HepG2 (cell line): Measurements from ENCODE around the gene NMT2. TPM values are rescaled to one million over a fixed set of nuclear protein-coding genes. Genes with fewer than 3 reads are reported as not detected.

Experiments used
- ATAC-seq: fragments of 200-7000 bp; cut with Tn5 transposase; 3 replicates; pipeline ENCODE4 v1.9.1; 2020; ENCODE audit warnings: mild to moderate bottlenecking, moderate library complexity
- BruUV-seq: library from RNA; stranded (reverse); fragments of 400-500 nt; replicated peaks from 2 replicates; lab custom pipeline; 2021; lab: Mats Ljungman, UMichigan
- CTCF ChIA-PET: fragments of 300-600 bp; formaldehyde crosslinking; extraction: SDS; loops from one replicate; lab custom pipeline; 2021; ENCODE audit warnings: low total read pairs, inconsistent platforms, low intra/inter-chr PET ratio; lab: Yijun Ruan, JAX
- POLR2A ChIA-PET: fragments of 350-600 bp; sonication (Branson Sonifier 250); formaldehyde crosslinking; loops from one replicate; lab custom pipeline; 2020; ENCODE audit warnings: antibody characterized with exemption, inconsistent platforms; lab: Yijun Ruan, JAX
- DNase-seq: peaks from one replicate; pipeline ENCODE4 v3.0.0-alpha.2; 2015; ENCODE audit warnings: low spot score
- FAIRE-seq: peaks from 3 replicates; lab custom pipeline; 2011; peaks lifted over from hg19 to GRCh38; lab: Jason Lieb, UNC
- H2AFZ ChIP-seq: one replicate; pipeline ENCODE4 v1.6.1; 2011; ENCODE audit warnings: low read length, inconsistent platforms
- H3K27ac ChIP-seq: fragments of 300-600 bp; 3 replicates; pipeline ENCODE4 v1.8.0; 2011; ENCODE audit warnings: mixed run types, mild to moderate bottlenecking, mixed read lengths, low read length, inconsistent platforms; ENCODE audit not compliant: insufficient read depth; ENCODE audit errors: extremely low read length
- H3K27me3 ChIP-seq, 2 experiments: fragments of 200-600 bp in 1 of 2; 2 replicates in 1 of 2; 3 replicates in 1 of 2; pipeline versions ENCODE4 v1.6.0 to v1.8.0; 2011; ENCODE audit warnings: low read length in 2 of 2, mild to moderate bottlenecking in 2 of 2, moderate library complexity in 2 of 2, inconsistent platforms in 1 of 2; ENCODE audit not compliant: insufficient read depth in 2 of 2, control insufficient read depth in 1 of 2
- H3K36me3 ChIP-seq, 2 experiments: fragments of 200-600 bp in 1 of 2; replicated peaks in 1 of 2; 2 replicates in 1 of 2; 3 replicates in 1 of 2; pipeline versions ENCODE4 v1.5.1 to v1.8.0; 2011; ENCODE audit warnings: low read length in 2 of 2, inconsistent platforms in 1 of 2; ENCODE audit not compliant: insufficient read depth in 2 of 2, control insufficient read depth in 1 of 2
- H3K4me1 ChIP-seq: 2 replicates; pipeline ENCODE4 v1.5.1; 2012; ENCODE audit warnings: low read length, inconsistent platforms; ENCODE audit not compliant: insufficient read depth
- H3K4me2 ChIP-seq: 2 replicates; pipeline ENCODE4 v1.6.0; 2011; ENCODE audit warnings: low read depth, low read length, inconsistent platforms
- H3K4me3 ChIP-seq, 3 experiments: fragments of 200-600 bp in 1 of 3; sonication (generic), shearing (Covaris generic) in 1 of 3; replicated peaks in 1 of 3; 2 replicates each; pipeline ENCODE4 v1.5.1; 2011 to 2016; ENCODE audit warnings: low read length in 3 of 3, inconsistent platforms in 2 of 3, low read depth in 2 of 3, mild to moderate bottlenecking in 2 of 3, control low read depth in 1 of 3, mixed read lengths in 1 of 3; ENCODE audit not compliant: insufficient read depth in 1 of 3
- H3K79me2 ChIP-seq: one replicate; pipeline ENCODE4 v1.6.1; 2011; ENCODE audit warnings: low read length, inconsistent platforms; ENCODE audit not compliant: insufficient read depth
- H3K9ac ChIP-seq: 2 replicates; pipeline ENCODE4 v1.6.0; 2011; ENCODE audit warnings: mild to moderate bottlenecking, low read depth, low read length, inconsistent platforms; ENCODE audit not compliant: insufficient read depth
- H3K9me3 ChIP-seq: 2 replicates; pipeline ENCODE4 v1.5.1; 2012; ENCODE audit warnings: mild to moderate bottlenecking, low read length
- H4K20me1 ChIP-seq: 2 replicates; pipeline ENCODE4 v1.6.0; 2011; ENCODE audit warnings: inconsistent platforms, mild to moderate bottlenecking, low read length, moderate library complexity; ENCODE audit not compliant: insufficient read depth
- ARNT2 ChIP-seq: sonication (generic); formaldehyde crosslinking; IDR thresholded peaks from 2 replicates; pipeline ENCODE4 v1.8.0; 2022; ENCODE audit warnings: mild to moderate bottlenecking, low read depth, missing genetic modification reagents, moderate library complexity
- BCLAF1 ChIP-seq: fragments of 450-650 bp; IDR thresholded peaks from 2 replicates; pipeline ENCODE4 v1.6.1; 2017; ENCODE audit warnings: mild to moderate bottlenecking
- HNF4G ChIP-seq, 2 experiments: sonication (generic) in 1 of 2; formaldehyde crosslinking in 1 of 2; IDR thresholded peaks; 2 replicates each; pipeline versions ENCODE4 v1.4.0 to v1.6.1; 2011 to 2020; ENCODE audit warnings: borderline replicate concordance in 2 of 2, low read depth in 2 of 2, mild to moderate bottlenecking in 2 of 2, low read length in 1 of 2, missing genetic modification reagents in 1 of 2, moderate library complexity in 1 of 2
- JUNB ChIP-seq: sonication (generic); formaldehyde crosslinking; IDR thresholded peaks from 2 replicates; pipeline ENCODE4 v1.8.0; 2022; ENCODE audit warnings: missing genetic modification reagents, mild to moderate bottlenecking, borderline replicate concordance
- KAT2B ChIP-seq: fragments of 150-350 bp; IDR thresholded peaks from 2 replicates; pipeline ENCODE4 v1.6.1; 2014; ENCODE audit warnings: low read depth, low read length, borderline replicate concordance
- NFIB ChIP-seq: sonication (generic); formaldehyde crosslinking; IDR thresholded peaks from 2 replicates; pipeline ENCODE4 v1.9.0; 2021; ENCODE audit warnings: missing genetic modification reagents, mild to moderate bottlenecking, borderline replicate concordance
- NR2F6 ChIP-seq, 2 experiments: IDR thresholded peaks; 2 replicates each; pipeline ENCODE4 v1.6.1; 2016; ENCODE audit warnings: antibody characterized with exemption in 1 of 2, mild to moderate bottlenecking in 1 of 2
- ZNF205 ChIP-seq: IDR thresholded peaks from 2 replicates; pipeline ENCODE4 v1.6.1; 2018; ENCODE audit warnings: missing biosample characterization, missing genetic modification reagents
- WGBS: methylation state at CpG from one replicate; pipeline ENCODE4 v1.1.6; 2017; ENCODE audit warnings: low lambda C conversion rate; 5-methylcytosine and 5-hydroxymethylcytosine counted together
- in situ Hi-C: cut with HindIII; loops from 2 replicates; pipeline ENCODE4 v1.10.0; 2017; ENCODE audit warnings: low pct_unique_long_range_greater_than_20kb; ENCODE audit not compliant: extremely low pct_ligation_motif_present
- intact Hi-C: fragments of 100-400 bp; cut with micrococcal nuclease; formaldehyde crosslinking; loops from one replicate; pipeline ENCODE4 v1.10.0; 2022; ENCODE audit not compliant: unreplicated experiment
- polyA plus RNA-seq, 8 experiments: library from polyadenylated mRNA; depleted of rRNA in 3 of 8; stranded (reverse) in 7 of 8; unstranded in 1 of 8; fragments of >200 nt; fragmentation: Illumina TruSeq in 4 of 8; extraction: Trizol in 4 of 8; gene quantifications; 2 replicates each; pipeline versions ENCODE4 v1.2.1 to v1.2.3, GENCODE V29; 2011 to 2016; ENCODE audit warnings: low read depth in 4 of 8, missing spikeins in 1 of 8, mixed read lengths in 1 of 8; ENCODE audit not compliant: insufficient read depth in 1 of 8
- total RNA-seq, 5 experiments: library from RNA; depleted of rRNA; stranded (reverse); fragments of >200 nt; fragmentation: Illumina TruSeq; extraction: Trizol; gene quantifications; 2 replicates each; pipeline ENCODE4 v1.2.3, GENCODE V29; 2016; ENCODE audit warnings: low read depth in 1 of 5
- TF ChIP-seq, protein P1 (sequence below): sonication (generic); formaldehyde crosslinking; IDR thresholded peaks from 2 replicates; pipeline ENCODE4 v1.5.0; 2020; ENCODE audit warnings: mild to moderate bottlenecking, missing genetic modification reagents, borderline replicate concordance

NMT2 gene
- total and polyA plus RNA-seq, 2 of the 13 experiments (the other 11 are each of a cell fraction or from before 2014, with no cell fraction given), result 10.1 to 23.8 TPM

DNA sequence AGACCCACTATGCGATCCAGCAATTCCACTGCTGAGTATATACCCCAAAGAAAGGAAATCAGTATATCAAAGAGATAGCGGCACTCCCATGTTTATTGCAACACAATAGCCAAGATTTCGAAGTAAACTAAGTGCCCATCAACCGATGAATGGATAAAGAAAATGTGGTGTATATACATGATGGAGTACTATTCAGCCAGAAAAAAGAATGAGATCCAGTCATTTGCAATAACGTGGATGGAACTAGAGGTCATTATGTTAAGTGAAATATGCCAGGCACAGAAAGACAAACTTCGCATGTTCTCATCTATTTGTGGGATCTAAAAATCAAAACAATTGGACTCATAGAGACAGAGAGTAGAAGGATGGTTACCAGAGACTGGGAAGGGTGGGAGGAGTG is 7.1 kb upstream of the NMT2 start:
- ATAC-seq (no peak), DNase-seq (no peak), FAIRE-seq (no peak)
- no peak overlapping the region for H3K27ac ChIP-seq
- H3K4me1 ChIP-seq, result peaks cover 27% of the 10 kb centered on the region
- no peaks in the 10 kb centered on the region for H3K36me3 ChIP-seq
- no peaks in the 10 kb centered on the region for H3K27me3 ChIP-seq
- CTCF ChIA-PET, result no interaction called here
- no peak overlapping the region for H2AFZ ChIP-seq
- POLR2A ChIA-PET, result no interaction called here
- no peak overlapping the region for H3K4me3 ChIP-seq
- WGBS, result 76% methylated on average over 6 of the region's 6 CpGs
- no TSS peak for BruUV-seq
- no peak overlapping the region for H3K9ac ChIP-seq
- TF ChIP-seq ZNF205 (no peak), KAT2B (no peak), NR2F6 (IDR thresholded peaks at IDR 0.05) (no peak), NR2F6 (CRISPR knock-in tag; IDR thresholded peaks at IDR 0.05) (no peak), BCLAF1 (no peak), ARNT2 (no peak), JUNB (CRISPR knock-in tag) (no peak), HNF4G (IDR thresholded peaks at IDR 0.05; ENCODE audit: borderline replicate concordance, low read depth, low read length) (no peak), HNF4G (CRISPR knock-in tag; IDR thresholded peaks at IDR 0.05; ENCODE audit: borderline replicate concordance, low read depth) (no peak), NFIB (CRISPR knock-in tag) (no peak)
- TF ChIP-seq, protein P1, sequence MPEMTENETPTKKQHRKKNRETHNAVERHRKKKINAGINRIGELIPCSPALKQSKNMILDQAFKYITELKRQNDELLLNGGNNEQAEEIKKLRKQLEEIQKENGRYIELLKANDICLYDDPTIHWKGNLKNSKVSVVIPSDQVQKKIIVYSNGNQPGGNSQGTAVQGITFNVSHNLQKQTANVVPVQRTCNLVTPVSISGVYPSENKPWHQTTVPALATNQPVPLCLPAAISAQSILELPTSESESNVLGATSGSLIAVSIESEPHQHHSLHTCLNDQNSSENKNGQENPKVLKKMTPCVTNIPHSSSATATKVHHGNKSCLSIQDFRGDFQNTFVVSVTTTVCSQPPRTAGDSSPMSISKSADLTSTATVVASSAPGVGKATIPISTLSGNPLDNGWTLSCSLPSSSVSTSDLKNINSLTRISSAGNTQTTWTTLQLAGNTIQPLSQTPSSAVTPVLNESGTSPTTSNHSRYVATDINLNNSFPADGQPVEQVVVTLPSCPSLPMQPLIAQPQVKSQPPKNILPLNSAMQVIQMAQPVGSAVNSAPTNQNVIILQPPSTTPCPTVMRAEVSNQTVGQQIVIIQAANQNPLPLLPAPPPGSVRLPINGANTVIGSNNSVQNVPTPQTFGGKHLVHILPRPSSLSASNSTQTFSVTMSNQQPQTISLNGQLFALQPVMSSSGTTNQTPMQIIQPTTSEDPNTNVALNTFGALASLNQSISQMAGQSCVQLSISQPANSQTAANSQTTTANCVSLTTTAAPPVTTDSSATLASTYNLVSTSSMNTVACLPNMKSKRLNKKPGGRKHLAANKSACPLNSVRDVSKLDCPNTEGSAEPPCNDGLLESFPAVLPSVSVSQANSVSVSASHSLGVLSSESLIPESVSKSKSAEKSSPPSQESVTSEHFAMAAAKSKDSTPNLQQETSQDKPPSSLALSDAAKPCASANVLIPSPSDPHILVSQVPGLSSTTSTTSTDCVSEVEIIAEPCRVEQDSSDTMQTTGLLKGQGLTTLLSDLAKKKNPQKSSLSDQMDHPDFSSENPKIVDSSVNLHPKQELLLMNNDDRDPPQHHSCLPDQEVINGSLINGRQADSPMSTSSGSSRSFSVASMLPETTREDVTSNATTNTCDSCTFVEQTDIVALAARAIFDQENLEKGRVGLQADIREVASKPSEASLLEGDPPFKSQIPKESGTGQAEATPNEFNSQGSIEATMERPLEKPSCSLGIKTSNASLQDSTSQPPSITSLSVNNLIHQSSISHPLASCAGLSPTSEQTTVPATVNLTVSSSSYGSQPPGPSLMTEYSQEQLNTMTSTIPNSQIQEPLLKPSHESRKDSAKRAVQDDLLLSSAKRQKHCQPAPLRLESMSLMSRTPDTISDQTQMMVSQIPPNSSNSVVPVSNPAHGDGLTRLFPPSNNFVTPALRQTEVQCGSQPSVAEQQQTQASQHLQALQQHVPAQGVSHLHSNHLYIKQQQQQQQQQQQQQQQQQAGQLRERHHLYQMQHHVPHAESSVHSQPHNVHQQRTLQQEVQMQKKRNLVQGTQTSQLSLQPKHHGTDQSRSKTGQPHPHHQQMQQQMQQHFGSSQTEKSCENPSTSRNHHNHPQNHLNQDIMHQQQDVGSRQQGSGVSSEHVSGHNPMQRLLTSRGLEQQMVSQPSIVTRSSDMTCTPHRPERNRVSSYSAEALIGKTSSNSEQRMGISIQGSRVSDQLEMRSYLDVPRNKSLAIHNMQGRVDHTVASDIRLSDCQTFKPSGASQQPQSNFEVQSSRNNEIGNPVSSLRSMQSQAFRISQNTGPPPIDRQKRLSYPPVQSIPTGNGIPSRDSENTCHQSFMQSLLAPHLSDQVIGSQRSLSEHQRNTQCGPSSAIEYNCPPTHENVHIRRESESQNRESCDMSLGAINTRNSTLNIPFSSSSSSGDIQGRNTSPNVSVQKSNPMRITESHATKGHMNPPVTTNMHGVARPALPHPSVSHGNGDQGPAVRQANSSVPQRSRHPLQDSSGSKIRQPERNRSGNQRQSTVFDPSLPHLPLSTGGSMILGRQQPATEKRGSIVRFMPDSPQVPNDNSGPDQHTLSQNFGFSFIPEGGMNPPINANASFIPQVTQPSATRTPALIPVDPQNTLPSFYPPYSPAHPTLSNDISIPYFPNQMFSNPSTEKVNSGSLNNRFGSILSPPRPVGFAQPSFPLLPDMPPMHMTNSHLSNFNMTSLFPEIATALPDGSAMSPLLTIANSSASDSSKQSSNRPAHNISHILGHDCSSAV (CRISPR knock-in tag), result no peak
- intact Hi-C loops (no loop called here), in situ Hi-C loops (no loop called here)
- no peaks in the 10 kb centered on the region for H3K9me3 ChIP-seq
- H3K4me2 ChIP-seq, result no peak overlapping the region
- no peaks in the 10 kb centered on the region for H3K79me2 ChIP-seq
- no peaks in the 10 kb centered on the region for H4K20me1 ChIP-seq
